HL-60 (cell line): Measurements from ENCODE around the gene NCF4.

Source experiments
- GABPA ChIP-seq: IDR thresholded peaks from 2 replicates; pipeline ENCODE4 v1.6.1; 2012; ENCODE audit warnings: low read depth
- POLR2AphosphoS5 ChIP-seq: IDR thresholded peaks from 2 replicates; pipeline ENCODE4 v1.6.1; 2012; ENCODE audit warnings: low read depth
- TF ChIP-seq, protein P1 (sequence below): IDR thresholded peaks from one replicate; pipeline ENCODE4 v1.5.1; 2011; ENCODE audit warnings: low read length, control low read depth, inconsistent platforms; ENCODE audit not compliant: insufficient read depth
- TF ChIP-seq, protein P2 (sequence below): IDR thresholded peaks from 2 replicates; pipeline ENCODE4 v1.6.1; 2012; ENCODE audit warnings: low read depth; ENCODE audit not compliant: insufficient replicate concordance

DNA sequence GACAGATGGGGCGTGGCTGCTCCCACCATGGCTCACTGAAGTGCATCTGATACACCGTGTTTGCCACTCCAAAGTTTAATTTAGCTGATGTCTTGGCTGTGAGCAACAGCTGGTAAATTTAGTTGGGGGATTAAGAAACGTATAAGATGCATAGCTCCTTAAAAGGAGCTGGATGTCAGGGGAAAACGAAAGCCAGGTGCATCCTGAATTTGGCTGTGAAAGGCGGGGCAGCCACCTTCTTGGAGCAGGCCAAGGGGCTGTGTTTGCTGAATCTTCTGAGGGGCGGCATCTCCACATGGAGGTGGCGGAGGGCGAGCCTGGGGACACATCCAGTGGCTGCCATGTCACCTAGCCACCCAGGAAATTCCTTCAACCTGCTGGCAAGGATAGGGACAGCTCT is 20.7 kb upstream of the NCF4 start:
- TF ChIP-seq, protein P1, sequence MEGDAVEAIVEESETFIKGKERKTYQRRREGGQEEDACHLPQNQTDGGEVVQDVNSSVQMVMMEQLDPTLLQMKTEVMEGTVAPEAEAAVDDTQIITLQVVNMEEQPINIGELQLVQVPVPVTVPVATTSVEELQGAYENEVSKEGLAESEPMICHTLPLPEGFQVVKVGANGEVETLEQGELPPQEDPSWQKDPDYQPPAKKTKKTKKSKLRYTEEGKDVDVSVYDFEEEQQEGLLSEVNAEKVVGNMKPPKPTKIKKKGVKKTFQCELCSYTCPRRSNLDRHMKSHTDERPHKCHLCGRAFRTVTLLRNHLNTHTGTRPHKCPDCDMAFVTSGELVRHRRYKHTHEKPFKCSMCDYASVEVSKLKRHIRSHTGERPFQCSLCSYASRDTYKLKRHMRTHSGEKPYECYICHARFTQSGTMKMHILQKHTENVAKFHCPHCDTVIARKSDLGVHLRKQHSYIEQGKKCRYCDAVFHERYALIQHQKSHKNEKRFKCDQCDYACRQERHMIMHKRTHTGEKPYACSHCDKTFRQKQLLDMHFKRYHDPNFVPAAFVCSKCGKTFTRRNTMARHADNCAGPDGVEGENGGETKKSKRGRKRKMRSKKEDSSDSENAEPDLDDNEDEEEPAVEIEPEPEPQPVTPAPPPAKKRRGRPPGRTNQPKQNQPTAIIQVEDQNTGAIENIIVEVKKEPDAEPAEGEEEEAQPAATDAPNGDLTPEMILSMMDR: no peak
- TF ChIP-seq POLR2AphosphoS5 (no peak), GABPA (no peak)
- TF ChIP-seq, protein P2, sequence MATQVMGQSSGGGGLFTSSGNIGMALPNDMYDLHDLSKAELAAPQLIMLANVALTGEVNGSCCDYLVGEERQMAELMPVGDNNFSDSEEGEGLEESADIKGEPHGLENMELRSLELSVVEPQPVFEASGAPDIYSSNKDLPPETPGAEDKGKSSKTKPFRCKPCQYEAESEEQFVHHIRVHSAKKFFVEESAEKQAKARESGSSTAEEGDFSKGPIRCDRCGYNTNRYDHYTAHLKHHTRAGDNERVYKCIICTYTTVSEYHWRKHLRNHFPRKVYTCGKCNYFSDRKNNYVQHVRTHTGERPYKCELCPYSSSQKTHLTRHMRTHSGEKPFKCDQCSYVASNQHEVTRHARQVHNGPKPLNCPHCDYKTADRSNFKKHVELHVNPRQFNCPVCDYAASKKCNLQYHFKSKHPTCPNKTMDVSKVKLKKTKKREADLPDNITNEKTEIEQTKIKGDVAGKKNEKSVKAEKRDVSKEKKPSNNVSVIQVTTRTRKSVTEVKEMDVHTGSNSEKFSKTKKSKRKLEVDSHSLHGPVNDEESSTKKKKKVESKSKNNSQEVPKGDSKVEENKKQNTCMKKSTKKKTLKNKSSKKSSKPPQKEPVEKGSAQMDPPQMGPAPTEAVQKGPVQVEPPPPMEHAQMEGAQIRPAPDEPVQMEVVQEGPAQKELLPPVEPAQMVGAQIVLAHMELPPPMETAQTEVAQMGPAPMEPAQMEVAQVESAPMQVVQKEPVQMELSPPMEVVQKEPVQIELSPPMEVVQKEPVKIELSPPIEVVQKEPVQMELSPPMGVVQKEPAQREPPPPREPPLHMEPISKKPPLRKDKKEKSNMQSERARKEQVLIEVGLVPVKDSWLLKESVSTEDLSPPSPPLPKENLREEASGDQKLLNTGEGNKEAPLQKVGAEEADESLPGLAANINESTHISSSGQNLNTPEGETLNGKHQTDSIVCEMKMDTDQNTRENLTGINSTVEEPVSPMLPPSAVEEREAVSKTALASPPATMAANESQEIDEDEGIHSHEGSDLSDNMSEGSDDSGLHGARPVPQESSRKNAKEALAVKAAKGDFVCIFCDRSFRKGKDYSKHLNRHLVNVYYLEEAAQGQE: no peak
